ENCODE measurements around the gene WNT3.

DNA sequence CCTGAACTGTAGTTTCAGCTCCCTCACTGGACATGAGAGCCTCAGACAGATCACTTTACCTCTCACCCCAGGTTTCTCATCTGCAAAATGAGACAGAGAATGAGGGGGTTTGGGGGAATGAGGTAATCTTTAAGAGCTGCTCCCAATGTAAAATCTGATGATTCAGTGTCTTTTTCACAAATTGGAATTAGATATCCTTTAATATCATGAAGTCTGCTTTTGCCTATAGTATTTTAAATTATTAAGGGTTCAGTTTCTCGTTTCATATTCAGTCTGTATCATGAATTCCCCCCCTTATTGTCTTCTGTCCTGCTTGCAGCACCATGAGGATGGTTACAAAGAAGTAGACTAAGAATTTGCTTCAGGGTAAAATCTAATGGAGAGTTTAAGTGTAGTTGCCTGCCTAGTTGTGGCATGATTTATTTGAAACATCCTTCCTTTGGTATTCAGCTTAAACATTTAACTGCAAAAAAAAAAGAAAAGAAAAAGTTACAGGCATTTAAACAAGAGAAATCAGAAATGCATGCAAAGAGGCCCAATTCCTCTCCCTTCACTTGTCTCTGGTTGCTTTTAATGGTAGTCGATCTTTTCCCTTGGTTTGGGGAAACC is 77.3 kb downstream of the WNT3 start:
- TF ChIP-seq EP300 (IDR thresholded peaks at IDR 0.05) (no peak), TP53 (CRISPR knock-in tag; IDR thresholded peaks at IDR 0.05) (no peak), CBX2 (IDR thresholded peaks at IDR 0.05; ENCODE audit: borderline replicate concordance, low read depth) (no peak), RFX5 (IDR thresholded peaks at IDR 0.05) (no peak), NR3C1 (IDR thresholded peaks at IDR 0.05) (no peak), POLR2A (IDR thresholded peaks at IDR 0.05; ENCODE audit: low read length) (no peak), SREBF2 (IDR thresholded peaks at IDR 0.05) (no peak)
- TF ChIP-seq, protein P1, sequence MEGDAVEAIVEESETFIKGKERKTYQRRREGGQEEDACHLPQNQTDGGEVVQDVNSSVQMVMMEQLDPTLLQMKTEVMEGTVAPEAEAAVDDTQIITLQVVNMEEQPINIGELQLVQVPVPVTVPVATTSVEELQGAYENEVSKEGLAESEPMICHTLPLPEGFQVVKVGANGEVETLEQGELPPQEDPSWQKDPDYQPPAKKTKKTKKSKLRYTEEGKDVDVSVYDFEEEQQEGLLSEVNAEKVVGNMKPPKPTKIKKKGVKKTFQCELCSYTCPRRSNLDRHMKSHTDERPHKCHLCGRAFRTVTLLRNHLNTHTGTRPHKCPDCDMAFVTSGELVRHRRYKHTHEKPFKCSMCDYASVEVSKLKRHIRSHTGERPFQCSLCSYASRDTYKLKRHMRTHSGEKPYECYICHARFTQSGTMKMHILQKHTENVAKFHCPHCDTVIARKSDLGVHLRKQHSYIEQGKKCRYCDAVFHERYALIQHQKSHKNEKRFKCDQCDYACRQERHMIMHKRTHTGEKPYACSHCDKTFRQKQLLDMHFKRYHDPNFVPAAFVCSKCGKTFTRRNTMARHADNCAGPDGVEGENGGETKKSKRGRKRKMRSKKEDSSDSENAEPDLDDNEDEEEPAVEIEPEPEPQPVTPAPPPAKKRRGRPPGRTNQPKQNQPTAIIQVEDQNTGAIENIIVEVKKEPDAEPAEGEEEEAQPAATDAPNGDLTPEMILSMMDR (IDR thresholded peaks at IDR 0.05): no peak
- TF ChIP-seq, protein P2, sequence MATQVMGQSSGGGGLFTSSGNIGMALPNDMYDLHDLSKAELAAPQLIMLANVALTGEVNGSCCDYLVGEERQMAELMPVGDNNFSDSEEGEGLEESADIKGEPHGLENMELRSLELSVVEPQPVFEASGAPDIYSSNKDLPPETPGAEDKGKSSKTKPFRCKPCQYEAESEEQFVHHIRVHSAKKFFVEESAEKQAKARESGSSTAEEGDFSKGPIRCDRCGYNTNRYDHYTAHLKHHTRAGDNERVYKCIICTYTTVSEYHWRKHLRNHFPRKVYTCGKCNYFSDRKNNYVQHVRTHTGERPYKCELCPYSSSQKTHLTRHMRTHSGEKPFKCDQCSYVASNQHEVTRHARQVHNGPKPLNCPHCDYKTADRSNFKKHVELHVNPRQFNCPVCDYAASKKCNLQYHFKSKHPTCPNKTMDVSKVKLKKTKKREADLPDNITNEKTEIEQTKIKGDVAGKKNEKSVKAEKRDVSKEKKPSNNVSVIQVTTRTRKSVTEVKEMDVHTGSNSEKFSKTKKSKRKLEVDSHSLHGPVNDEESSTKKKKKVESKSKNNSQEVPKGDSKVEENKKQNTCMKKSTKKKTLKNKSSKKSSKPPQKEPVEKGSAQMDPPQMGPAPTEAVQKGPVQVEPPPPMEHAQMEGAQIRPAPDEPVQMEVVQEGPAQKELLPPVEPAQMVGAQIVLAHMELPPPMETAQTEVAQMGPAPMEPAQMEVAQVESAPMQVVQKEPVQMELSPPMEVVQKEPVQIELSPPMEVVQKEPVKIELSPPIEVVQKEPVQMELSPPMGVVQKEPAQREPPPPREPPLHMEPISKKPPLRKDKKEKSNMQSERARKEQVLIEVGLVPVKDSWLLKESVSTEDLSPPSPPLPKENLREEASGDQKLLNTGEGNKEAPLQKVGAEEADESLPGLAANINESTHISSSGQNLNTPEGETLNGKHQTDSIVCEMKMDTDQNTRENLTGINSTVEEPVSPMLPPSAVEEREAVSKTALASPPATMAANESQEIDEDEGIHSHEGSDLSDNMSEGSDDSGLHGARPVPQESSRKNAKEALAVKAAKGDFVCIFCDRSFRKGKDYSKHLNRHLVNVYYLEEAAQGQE (IDR thresholded peaks at IDR 0.05): no peak
- TF ChIP-seq, protein P3, sequence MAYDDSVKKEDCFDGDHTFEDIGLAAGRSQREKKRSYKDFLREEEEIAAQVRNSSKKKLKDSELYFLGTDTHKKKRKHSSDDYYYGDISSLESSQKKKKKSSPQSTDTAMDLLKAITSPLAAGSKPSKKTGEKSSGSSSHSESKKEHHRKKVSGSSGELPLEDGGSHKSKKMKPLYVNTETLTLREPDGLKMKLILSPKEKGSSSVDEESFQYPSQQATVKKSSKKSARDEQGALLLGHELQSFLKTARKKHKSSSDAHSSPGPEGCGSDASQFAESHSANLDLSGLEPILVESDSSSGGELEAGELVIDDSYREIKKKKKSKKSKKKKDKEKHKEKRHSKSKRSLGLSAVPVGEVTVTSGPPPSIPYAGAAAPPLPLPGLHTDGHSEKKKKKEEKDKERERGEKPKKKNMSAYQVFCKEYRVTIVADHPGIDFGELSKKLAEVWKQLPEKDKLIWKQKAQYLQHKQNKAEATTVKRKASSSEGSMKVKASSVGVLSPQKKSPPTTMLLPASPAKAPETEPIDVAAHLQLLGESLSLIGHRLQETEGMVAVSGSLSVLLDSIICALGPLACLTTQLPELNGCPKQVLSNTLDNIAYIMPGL (CRISPR knock-in tag; IDR thresholded peaks at IDR 0.05; ENCODE audit: borderline replicate concordance): no peak

All from A549 (cell line).